Measurements from ENCODE around the gene TMPRSS4.

- TF ChIP-seq CTCF (IDR thresholded peaks at IDR 0.05): no peak
- no peak for TF ChIP-seq SIN3A (IDR thresholded peaks at IDR 0.05; ENCODE audit: borderline replicate concordance, insufficient read depth, low read depth, low read length)
Measured at GRCh38 chr11:118166641-118167040, 89.8 kb downstream of the TMPRSS4 start.

Data from Panc1 (cell line).